ENCODE data around the gene GABRR3. TPM values are rescaled to one million over a fixed set of nuclear protein-coding genes. Genes with fewer than 3 reads are reported as not detected.
A peak's percentile ranks its signal among the peaks of the same experiment; 100 is the strongest.

The GABRR3 gene
- total RNA-seq, 1 donor from 2014 or later, result not detected

GRCh38 chr3:97983933-97984491, 51.1 kb downstream of the GABRR3 start:
- Mint-ChIP-seq H3K36me3 (ENCODE audit: unreplicated experiment) (no peaks in the 10 kb centered on the region), H3K4me3 (ENCODE audit: unreplicated experiment) (no peak overlapping the region), H3K27me3 (ENCODE audit: unreplicated experiment) (peaks cover 48% of the 10 kb centered on the region), H3K9me3 (ENCODE audit: unreplicated experiment) (no peaks in the 10 kb centered on the region), H3K27ac (ENCODE audit: unreplicated experiment) (no peak overlapping the region), H3K4me1 (ENCODE audit: unreplicated experiment) (no peaks in the 10 kb centered on the region)
- TF ChIP-seq, protein P1, sequence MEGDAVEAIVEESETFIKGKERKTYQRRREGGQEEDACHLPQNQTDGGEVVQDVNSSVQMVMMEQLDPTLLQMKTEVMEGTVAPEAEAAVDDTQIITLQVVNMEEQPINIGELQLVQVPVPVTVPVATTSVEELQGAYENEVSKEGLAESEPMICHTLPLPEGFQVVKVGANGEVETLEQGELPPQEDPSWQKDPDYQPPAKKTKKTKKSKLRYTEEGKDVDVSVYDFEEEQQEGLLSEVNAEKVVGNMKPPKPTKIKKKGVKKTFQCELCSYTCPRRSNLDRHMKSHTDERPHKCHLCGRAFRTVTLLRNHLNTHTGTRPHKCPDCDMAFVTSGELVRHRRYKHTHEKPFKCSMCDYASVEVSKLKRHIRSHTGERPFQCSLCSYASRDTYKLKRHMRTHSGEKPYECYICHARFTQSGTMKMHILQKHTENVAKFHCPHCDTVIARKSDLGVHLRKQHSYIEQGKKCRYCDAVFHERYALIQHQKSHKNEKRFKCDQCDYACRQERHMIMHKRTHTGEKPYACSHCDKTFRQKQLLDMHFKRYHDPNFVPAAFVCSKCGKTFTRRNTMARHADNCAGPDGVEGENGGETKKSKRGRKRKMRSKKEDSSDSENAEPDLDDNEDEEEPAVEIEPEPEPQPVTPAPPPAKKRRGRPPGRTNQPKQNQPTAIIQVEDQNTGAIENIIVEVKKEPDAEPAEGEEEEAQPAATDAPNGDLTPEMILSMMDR (IDR thresholded peaks at IDR 0.05), result no peak
- no peak for DNase-seq (ENCODE audit: extremely low spot score, unreplicated experiment)

GRCh38 chr3:97981886-97982285, 53.2 kb downstream of the GABRR3 start:
- Mint-ChIP-seq H3K36me3 (ENCODE audit: unreplicated experiment) (no peaks in the 10 kb centered on the region), H3K4me3 (ENCODE audit: unreplicated experiment) (no peak overlapping the region), H3K9me3 (ENCODE audit: unreplicated experiment) (no peaks in the 10 kb centered on the region), H3K27me3 (ENCODE audit: unreplicated experiment) (peaks cover 46% of the 10 kb centered on the region), H3K4me1 (ENCODE audit: unreplicated experiment) (no peaks in the 10 kb centered on the region), H3K27ac (ENCODE audit: unreplicated experiment) (no peak overlapping the region)
- TF ChIP-seq, protein P1 (IDR thresholded peaks at IDR 0.05), result no peak
- no peak for DNase-seq (ENCODE audit: extremely low spot score, unreplicated experiment)

DNA sequence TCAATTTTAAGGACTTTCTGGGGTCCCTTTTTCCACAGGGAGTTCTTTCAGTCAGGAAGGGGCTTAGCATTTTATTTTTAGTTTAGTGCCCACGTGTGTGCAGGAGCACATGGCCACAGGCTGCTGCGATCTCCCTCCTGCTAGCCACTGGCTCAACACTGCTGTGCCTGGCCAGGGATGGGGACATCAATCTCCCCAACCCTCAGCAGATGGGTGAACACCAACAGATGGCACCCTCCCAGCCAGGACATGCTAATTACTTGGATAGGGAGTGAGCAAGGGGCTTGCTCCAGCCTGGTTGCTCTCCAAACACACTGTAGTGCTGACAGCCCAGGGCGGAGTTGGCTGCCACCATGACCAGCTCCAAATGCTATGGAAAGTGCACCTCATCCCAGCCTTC, 55.5 kb downstream of the GABRR3 start:
- Mint-ChIP-seq H3K27ac (ENCODE audit: unreplicated experiment) (no peak overlapping the region), H3K4me3 (ENCODE audit: unreplicated experiment) (no peak overlapping the region), H3K4me1 (ENCODE audit: unreplicated experiment) (no peaks in the 10 kb centered on the region), H3K27me3 (ENCODE audit: unreplicated experiment) (peaks cover 29% of the 10 kb centered on the region), H3K9me3 (ENCODE audit: unreplicated experiment) (no peaks in the 10 kb centered on the region), H3K36me3 (ENCODE audit: unreplicated experiment) (no peaks in the 10 kb centered on the region)
- DNase-seq (ENCODE audit: extremely low spot score, unreplicated experiment), result no peak
- TF ChIP-seq, protein P1 (IDR thresholded peaks at IDR 0.05), result no peak

GRCh38 chr3:97975466-97975865, 59.6 kb downstream of the GABRR3 start:
- Mint-ChIP-seq H3K27ac (ENCODE audit: unreplicated experiment) (no peak overlapping the region), H3K36me3 (ENCODE audit: unreplicated experiment) (no peaks in the 10 kb centered on the region), H3K4me1 (ENCODE audit: unreplicated experiment) (peaks cover 19% of the 10 kb centered on the region), H3K9me3 (ENCODE audit: unreplicated experiment) (no peaks in the 10 kb centered on the region), H3K27me3 (ENCODE audit: unreplicated experiment) (peaks cover 5% of the 10 kb centered on the region), H3K4me3 (ENCODE audit: unreplicated experiment) (no peak overlapping the region)
- TF ChIP-seq, protein P1 (IDR thresholded peaks at IDR 0.05), result peak; percentile 42
- no peak for DNase-seq (ENCODE audit: extremely low spot score, unreplicated experiment)

- H3K27me3 Mint-ChIP-seq (ENCODE audit: unreplicated experiment), result peaks cover 5% of the 10 kb centered on the region
- H3K27ac Mint-ChIP-seq (ENCODE audit: unreplicated experiment), result no peak overlapping the region
These were observed 60.1 kb downstream of the GABRR3 start for GRCh38 chr3:97974996-97975395.

More at GRCh38 chr3:97974996-97975395, 60.1 kb downstream of the GABRR3 start:
- Mint-ChIP-seq H3K4me3 (ENCODE audit: unreplicated experiment) (no peak overlapping the region), H3K36me3 (ENCODE audit: unreplicated experiment) (no peaks in the 10 kb centered on the region), H3K9me3 (ENCODE audit: unreplicated experiment) (no peaks in the 10 kb centered on the region), H3K4me1 (ENCODE audit: unreplicated experiment) (peaks cover 24% of the 10 kb centered on the region)
- TF ChIP-seq, protein P1 (IDR thresholded peaks at IDR 0.05), result no peak
- no peak for DNase-seq (ENCODE audit: extremely low spot score, unreplicated experiment)

Data from osteocyte (in vitro differentiated cells).